ENCODE data around the gene SLC27A1.

Gene SLC27A1

DNA sequence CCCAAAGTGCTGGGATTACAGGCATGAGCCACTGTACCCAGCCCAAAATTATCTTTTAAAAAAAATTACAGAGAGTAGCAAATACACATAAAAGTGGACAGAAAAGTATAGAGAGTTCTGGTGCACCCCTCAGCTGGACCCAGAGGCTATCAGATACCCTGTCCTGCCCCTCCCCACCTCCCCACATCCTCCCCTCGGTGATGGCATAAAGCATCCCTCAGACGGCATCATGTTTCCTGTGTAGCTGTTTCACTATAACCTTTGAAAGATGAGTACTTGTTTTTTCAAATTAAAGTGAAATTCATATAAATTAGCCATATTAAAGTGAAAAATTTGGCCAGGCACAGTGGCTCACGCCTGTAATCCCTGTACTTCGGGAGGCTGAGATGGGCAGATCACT is 20.1 kb downstream of the SLC27A1 start:
- TF ChIP-seq FOXP2 (optimal IDR thresholded peaks at IDR 0.05; ENCODE audit: borderline replicate concordance, extremely low read depth, extremely low read length, insufficient read depth) (no peak), SIN3A (IDR thresholded peaks at IDR 0.05; ENCODE audit: borderline replicate concordance, insufficient read depth, low read length) (no peak), POLR2AphosphoS5 (IDR thresholded peaks at IDR 0.05; ENCODE audit: low read depth, low read length) (no peak), TAF1 (IDR thresholded peaks at IDR 0.05; ENCODE audit: borderline replicate concordance, insufficient read depth, low read length) (no peak)
- TF ChIP-seq, protein P1, sequence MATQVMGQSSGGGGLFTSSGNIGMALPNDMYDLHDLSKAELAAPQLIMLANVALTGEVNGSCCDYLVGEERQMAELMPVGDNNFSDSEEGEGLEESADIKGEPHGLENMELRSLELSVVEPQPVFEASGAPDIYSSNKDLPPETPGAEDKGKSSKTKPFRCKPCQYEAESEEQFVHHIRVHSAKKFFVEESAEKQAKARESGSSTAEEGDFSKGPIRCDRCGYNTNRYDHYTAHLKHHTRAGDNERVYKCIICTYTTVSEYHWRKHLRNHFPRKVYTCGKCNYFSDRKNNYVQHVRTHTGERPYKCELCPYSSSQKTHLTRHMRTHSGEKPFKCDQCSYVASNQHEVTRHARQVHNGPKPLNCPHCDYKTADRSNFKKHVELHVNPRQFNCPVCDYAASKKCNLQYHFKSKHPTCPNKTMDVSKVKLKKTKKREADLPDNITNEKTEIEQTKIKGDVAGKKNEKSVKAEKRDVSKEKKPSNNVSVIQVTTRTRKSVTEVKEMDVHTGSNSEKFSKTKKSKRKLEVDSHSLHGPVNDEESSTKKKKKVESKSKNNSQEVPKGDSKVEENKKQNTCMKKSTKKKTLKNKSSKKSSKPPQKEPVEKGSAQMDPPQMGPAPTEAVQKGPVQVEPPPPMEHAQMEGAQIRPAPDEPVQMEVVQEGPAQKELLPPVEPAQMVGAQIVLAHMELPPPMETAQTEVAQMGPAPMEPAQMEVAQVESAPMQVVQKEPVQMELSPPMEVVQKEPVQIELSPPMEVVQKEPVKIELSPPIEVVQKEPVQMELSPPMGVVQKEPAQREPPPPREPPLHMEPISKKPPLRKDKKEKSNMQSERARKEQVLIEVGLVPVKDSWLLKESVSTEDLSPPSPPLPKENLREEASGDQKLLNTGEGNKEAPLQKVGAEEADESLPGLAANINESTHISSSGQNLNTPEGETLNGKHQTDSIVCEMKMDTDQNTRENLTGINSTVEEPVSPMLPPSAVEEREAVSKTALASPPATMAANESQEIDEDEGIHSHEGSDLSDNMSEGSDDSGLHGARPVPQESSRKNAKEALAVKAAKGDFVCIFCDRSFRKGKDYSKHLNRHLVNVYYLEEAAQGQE (IDR thresholded peaks at IDR 0.05; ENCODE audit: insufficient read depth in 1 of 2, low read depth in 2 of 2, low read length in 2 of 2): no peak

DNA sequence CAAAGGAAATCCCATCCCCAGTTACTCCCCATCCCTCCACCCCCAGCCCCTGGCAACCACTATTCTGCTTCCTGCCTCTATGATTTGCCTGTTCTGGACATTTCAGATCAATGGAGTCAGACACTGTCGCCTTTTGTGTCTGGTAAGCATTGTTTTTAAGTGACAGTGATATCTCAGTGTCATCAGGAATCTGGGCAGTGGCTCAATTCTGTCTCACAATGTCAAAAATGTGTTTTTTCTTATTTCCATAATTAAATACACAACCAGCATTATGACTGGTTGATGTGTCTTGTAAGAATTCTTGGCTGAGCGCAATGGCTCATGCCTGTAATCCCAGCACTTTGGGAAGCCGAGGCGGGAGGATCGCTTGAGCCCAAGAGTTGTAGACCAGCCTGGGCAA is 21.0 kb downstream of the SLC27A1 start:
- TF ChIP-seq, protein P1 (IDR thresholded peaks at IDR 0.05; ENCODE audit: insufficient read depth in 1 of 2, low read depth in 2 of 2, low read length in 2 of 2): no peak
- TF ChIP-seq TAF1 (IDR thresholded peaks at IDR 0.05; ENCODE audit: borderline replicate concordance, insufficient read depth, low read length): no peak
- TF ChIP-seq POLR2AphosphoS5 (IDR thresholded peaks at IDR 0.05; ENCODE audit: low read depth, low read length): no peak
- TF ChIP-seq FOXP2 (optimal IDR thresholded peaks at IDR 0.05; ENCODE audit: borderline replicate concordance, extremely low read depth, extremely low read length, insufficient read depth): no peak
- no peak for TF ChIP-seq SIN3A (IDR thresholded peaks at IDR 0.05; ENCODE audit: borderline replicate concordance, insufficient read depth, low read length)

DNA sequence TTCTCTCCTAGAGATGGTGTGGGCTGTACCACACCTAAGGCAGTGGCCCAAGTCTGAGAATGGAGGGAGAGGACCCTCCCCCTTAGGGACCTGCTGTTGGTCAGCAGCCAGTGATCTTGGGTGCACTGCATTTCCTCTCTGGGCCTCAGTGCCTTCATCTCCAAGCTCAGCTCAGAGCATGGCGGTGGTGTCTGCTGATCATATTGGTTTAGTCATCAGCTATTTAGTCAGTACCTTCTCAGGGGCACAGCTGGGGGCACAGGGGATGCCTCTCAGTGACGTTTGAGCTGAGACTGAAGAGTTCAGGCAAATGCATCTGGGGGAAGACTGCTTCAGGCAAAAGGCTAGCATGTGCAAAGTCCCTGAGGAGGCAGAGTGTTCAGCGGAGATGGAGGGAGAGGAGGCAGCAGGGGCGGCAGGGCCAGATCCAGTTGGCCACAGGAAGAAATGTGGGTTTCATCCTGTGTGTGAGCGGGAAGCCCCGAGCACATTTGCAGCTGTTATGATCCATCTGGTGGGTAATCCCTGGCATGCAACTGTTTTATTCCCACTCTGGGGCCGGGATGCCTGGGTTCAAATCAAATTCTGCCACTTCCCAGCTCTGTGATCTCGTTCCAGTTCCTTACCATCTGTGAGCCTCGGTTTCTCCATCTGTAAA is 25.4 kb downstream of the SLC27A1 start:
- no peak for TF ChIP-seq FOXP2 (optimal IDR thresholded peaks at IDR 0.05; ENCODE audit: borderline replicate concordance, extremely low read depth, extremely low read length, insufficient read depth)
- TF ChIP-seq, protein P1 (IDR thresholded peaks at IDR 0.05; ENCODE audit: insufficient read depth in 1 of 2, low read depth in 2 of 2, low read length in 2 of 2): no peak
- TF ChIP-seq SIN3A (IDR thresholded peaks at IDR 0.05; ENCODE audit: borderline replicate concordance, insufficient read depth, low read length): no peak
- no peak for TF ChIP-seq TAF1 (IDR thresholded peaks at IDR 0.05; ENCODE audit: borderline replicate concordance, insufficient read depth, low read length)
- no peak for TF ChIP-seq POLR2AphosphoS5 (IDR thresholded peaks at IDR 0.05; ENCODE audit: low read depth, low read length)

DNA sequence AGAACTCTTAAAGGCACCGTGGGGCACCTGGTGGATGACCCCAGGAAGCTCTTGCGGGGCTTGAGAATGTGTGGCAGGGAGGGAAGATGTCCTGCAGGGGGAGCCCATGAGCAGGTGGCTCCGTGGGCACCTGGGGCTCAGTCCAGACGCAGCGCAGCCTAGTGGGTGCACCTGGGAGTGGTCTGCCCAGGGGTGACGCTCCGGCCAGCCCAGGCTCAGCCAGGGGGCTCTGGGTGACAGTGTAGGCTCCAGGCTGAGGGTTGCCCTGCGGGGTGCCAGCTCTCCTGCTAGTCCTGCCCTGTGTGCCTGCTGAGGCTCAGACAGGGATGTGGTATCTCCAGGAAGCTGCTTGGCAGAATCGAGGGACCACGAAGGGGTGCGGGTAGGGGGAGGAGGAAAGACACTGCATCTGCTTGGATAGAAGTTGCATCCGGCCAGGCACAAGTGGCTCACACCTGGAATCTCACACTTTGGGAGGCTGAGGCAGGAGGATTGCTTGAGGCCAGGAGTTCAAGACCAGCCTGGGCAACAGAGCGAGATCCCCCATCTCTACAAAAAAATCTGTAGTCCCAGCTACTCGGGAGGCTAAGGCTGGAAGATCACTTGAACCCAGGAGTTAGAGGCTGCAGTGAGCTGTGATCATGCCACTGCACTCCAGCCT is 26.1 kb downstream of the SLC27A1 start:
- TF ChIP-seq FOXP2 (optimal IDR thresholded peaks at IDR 0.05; ENCODE audit: borderline replicate concordance, extremely low read depth, extremely low read length, insufficient read depth): peak; percentile 74
- no peak for TF ChIP-seq POLR2AphosphoS5 (IDR thresholded peaks at IDR 0.05; ENCODE audit: low read depth, low read length)
- TF ChIP-seq, protein P1 (IDR thresholded peaks at IDR 0.05; ENCODE audit: insufficient read depth in 1 of 2, low read depth in 2 of 2, low read length in 2 of 2): no peak
